ENCODE measurements around the gene CCDC138.

CCDC138 gene

GRCh38 chr2:108813732-108814131, 27.2 kb downstream of the CCDC138 start:
- H3K4ac ChIP-seq (ENCODE audit: low read depth in 1 of 2, low read length in 2 of 2): no peak overlapping the region
- no peak overlapping the region for H2BK5ac ChIP-seq (ENCODE audit: low read depth, low read length, poor library complexity, severe bottlenecking)
- DNase-seq: no peak
- no peaks in the 10 kb centered on the region for H3K27me3 ChIP-seq (ENCODE audit: control insufficient read depth in 1 of 2, insufficient read depth in 1 of 2, low read length in 2 of 2)
- no peak overlapping the region for H2BK12ac ChIP-seq (ENCODE audit: low read length in 2 of 2)
- no peak overlapping the region for H4K8ac ChIP-seq (ENCODE audit: low read length)
- H3K4me3 ChIP-seq (ENCODE audit: insufficient read depth in 1 of 2, low read depth in 1 of 2, low read length in 2 of 2): no peak overlapping the region
- H3K18ac ChIP-seq (ENCODE audit: low read depth in 1 of 2, low read length in 2 of 2): no peak overlapping the region
- H3K14ac ChIP-seq (ENCODE audit: low read length in 2 of 2): no peak overlapping the region
- H4K91ac ChIP-seq (ENCODE audit: low read length): no peak overlapping the region
- no peak overlapping the region for H2AK5ac ChIP-seq (ENCODE audit: low read length, severe bottlenecking)
- no peak overlapping the region for H3K27ac ChIP-seq (ENCODE audit: low read length, poor library complexity, severe bottlenecking)
- H3K9me3 ChIP-seq (ENCODE audit: control insufficient read depth, low read length): peaks cover 15% of the 10 kb centered on the region
- no peaks in the 10 kb centered on the region for H3K4me1 ChIP-seq (ENCODE audit: control insufficient read depth, insufficient read depth, low read depth, low read length)
- 97% methylated on average over 1 of the region's 1 CpG for WGBS
- H3K9ac ChIP-seq (ENCODE audit: low read length): no peak overlapping the region
- H2BK120ac ChIP-seq (ENCODE audit: low read depth, low read length): no peak overlapping the region
- no peak overlapping the region for H3K4me2 ChIP-seq (ENCODE audit: low read length, poor library complexity, severe bottlenecking)
- H2AFZ ChIP-seq (ENCODE audit: low read depth, low read length): no peak overlapping the region
- H3K36me3 ChIP-seq (ENCODE audit: control insufficient read depth in 1 of 2, insufficient read depth in 2 of 2, low read depth in 1 of 2, low read length in 2 of 2): peaks cover 16 to 44% of the 10 kb centered on the region in 2 experiments
- peaks cover 14% of the 10 kb centered on the region for H3K79me1 ChIP-seq (replicated peaks; ENCODE audit: low read length, poor library complexity, severe bottlenecking)
- H2BK15ac ChIP-seq (ENCODE audit: low read depth, poor library complexity, severe bottlenecking): no peak overlapping the region
- no peak overlapping the region for H3K23ac ChIP-seq (ENCODE audit: low read length in 2 of 2)

GRCh38 chr2:108820482-108820881, 33.9 kb downstream of the CCDC138 start:
- Histone ChIP-seq H3K14ac (ENCODE audit: low read length in 2 of 2) (no peak overlapping the region), H2BK5ac (ENCODE audit: low read depth, low read length, poor library complexity, severe bottlenecking) (no peak overlapping the region), H3K4ac (ENCODE audit: low read depth in 1 of 2, low read length in 2 of 2) (no peak overlapping the region), H2BK12ac (ENCODE audit: low read length in 2 of 2) (no peak overlapping the region), H3K18ac (ENCODE audit: low read depth in 1 of 2, low read length in 2 of 2) (no peak overlapping the region), H3K4me1 (ENCODE audit: control insufficient read depth, insufficient read depth, low read depth, low read length) (no peaks in the 10 kb centered on the region), H3K9ac (ENCODE audit: low read length) (no peak overlapping the region), H3K79me1 (replicated peaks; ENCODE audit: low read length, poor library complexity, severe bottlenecking) (peaks cover 10% of the 10 kb centered on the region), H4K8ac (ENCODE audit: low read length) (no peak overlapping the region), H3K27ac (ENCODE audit: low read length, poor library complexity, severe bottlenecking) (no peak overlapping the region), H2AK5ac (ENCODE audit: low read length, severe bottlenecking) (no peak overlapping the region), H3K27me3 (ENCODE audit: control insufficient read depth in 1 of 2, insufficient read depth in 1 of 2, low read length in 2 of 2) (no peaks in the 10 kb centered on the region), H3K23ac (ENCODE audit: low read length in 2 of 2) (no peak overlapping the region), H3K36me3 (ENCODE audit: control insufficient read depth in 1 of 2, insufficient read depth in 2 of 2, low read depth in 1 of 2, low read length in 2 of 2) (peaks cover 20 to 44% of the 10 kb centered on the region in 2 experiments), H2BK15ac (ENCODE audit: low read depth, poor library complexity, severe bottlenecking) (no peak overlapping the region), H2BK120ac (ENCODE audit: low read depth, low read length) (no peak overlapping the region), H4K91ac (ENCODE audit: low read length) (no peak overlapping the region), H3K4me3 (ENCODE audit: insufficient read depth in 1 of 2, low read depth in 1 of 2, low read length in 2 of 2) (no peak overlapping the region), H2AFZ (ENCODE audit: low read depth, low read length) (no peak overlapping the region), H3K4me2 (ENCODE audit: low read length, poor library complexity, severe bottlenecking) (no peak overlapping the region), H3K9me3 (ENCODE audit: control insufficient read depth, low read length) (peaks cover 25% of the 10 kb centered on the region)
- WGBS: 100% methylated on average over 2 of the region's 2 CpGs
- no peak for DNase-seq

GRCh38 chr2:108823286-108823685, 36.7 kb downstream of the CCDC138 start:
- no peak overlapping the region for H2BK5ac ChIP-seq (ENCODE audit: low read depth, low read length, poor library complexity, severe bottlenecking)
- H3K9me3 ChIP-seq (ENCODE audit: control insufficient read depth, low read length): peaks cover 22% of the 10 kb centered on the region
- H3K9ac ChIP-seq (ENCODE audit: low read length): no peak overlapping the region
- no peak overlapping the region for H2AFZ ChIP-seq (ENCODE audit: low read depth, low read length)
- no peak overlapping the region for H3K23ac ChIP-seq (ENCODE audit: low read length in 2 of 2)
- H3K18ac ChIP-seq (ENCODE audit: low read depth in 1 of 2, low read length in 2 of 2): no peak overlapping the region
- H2BK15ac ChIP-seq (ENCODE audit: low read depth, poor library complexity, severe bottlenecking): no peak overlapping the region
- H4K91ac ChIP-seq (ENCODE audit: low read length): no peak overlapping the region
- H2BK120ac ChIP-seq (ENCODE audit: low read depth, low read length): no peak overlapping the region
- H3K27me3 ChIP-seq (ENCODE audit: control insufficient read depth in 1 of 2, insufficient read depth in 1 of 2, low read length in 2 of 2): no peaks in the 10 kb centered on the region
- H2BK12ac ChIP-seq (ENCODE audit: low read length in 2 of 2): no peak overlapping the region
- H3K4me3 ChIP-seq (ENCODE audit: insufficient read depth in 1 of 2, low read depth in 1 of 2, low read length in 2 of 2): no peak overlapping the region
- no peak overlapping the region for H3K14ac ChIP-seq (ENCODE audit: low read length in 2 of 2)
- peaks cover 4% of the 10 kb centered on the region for H3K79me1 ChIP-seq (replicated peaks; ENCODE audit: low read length, poor library complexity, severe bottlenecking)
- H4K8ac ChIP-seq (ENCODE audit: low read length): no peak overlapping the region
- no peaks in the 10 kb centered on the region for H3K4me1 ChIP-seq (ENCODE audit: control insufficient read depth, insufficient read depth, low read depth, low read length)
- 88% methylated on average over 1 of the region's 1 CpG for WGBS
- no peak overlapping the region for H3K4ac ChIP-seq (ENCODE audit: low read depth in 1 of 2, low read length in 2 of 2)
- H3K4me2 ChIP-seq (ENCODE audit: low read length, poor library complexity, severe bottlenecking): no peak overlapping the region
- DNase-seq: no peak
- peaks cover 7 to 20% of the 10 kb centered on the region in 2 experiments for H3K36me3 ChIP-seq (ENCODE audit: control insufficient read depth in 1 of 2, insufficient read depth in 2 of 2, low read depth in 1 of 2, low read length in 2 of 2)
- H2AK5ac ChIP-seq (ENCODE audit: low read length, severe bottlenecking): no peak overlapping the region
- H3K27ac ChIP-seq (ENCODE audit: low read length, poor library complexity, severe bottlenecking): no peak overlapping the region

- Histone ChIP-seq H3K9me3 (ENCODE audit: control insufficient read depth, low read length) (peaks cover 13% of the 10 kb centered on the region), H2AFZ (ENCODE audit: low read depth, low read length) (no peak overlapping the region), H3K4ac (ENCODE audit: low read depth in 1 of 2, low read length in 2 of 2) (no peak overlapping the region), H3K14ac (ENCODE audit: low read length in 2 of 2) (no peak overlapping the region), H2AK5ac (ENCODE audit: low read length, severe bottlenecking) (no peak overlapping the region), H3K4me3 (ENCODE audit: insufficient read depth in 1 of 2, low read depth in 1 of 2, low read length in 2 of 2) (no peak overlapping the region), H2BK12ac (ENCODE audit: low read length in 2 of 2) (no peak overlapping the region), H2BK15ac (ENCODE audit: low read depth, poor library complexity, severe bottlenecking) (no peak overlapping the region), H3K27ac (ENCODE audit: low read length, poor library complexity, severe bottlenecking) (no peak overlapping the region), H3K27me3 (ENCODE audit: control insufficient read depth in 1 of 2, insufficient read depth in 1 of 2, low read length in 2 of 2) (no peaks in the 10 kb centered on the region), H3K23ac (ENCODE audit: low read length in 2 of 2) (no peak overlapping the region), H3K18ac (ENCODE audit: low read depth in 1 of 2, low read length in 2 of 2) (no peak overlapping the region), H3K4me1 (ENCODE audit: control insufficient read depth, insufficient read depth, low read depth, low read length) (no peaks in the 10 kb centered on the region), H3K9ac (ENCODE audit: low read length) (no peak overlapping the region), H2BK5ac (ENCODE audit: low read depth, low read length, poor library complexity, severe bottlenecking) (no peak overlapping the region), H4K91ac (ENCODE audit: low read length) (no peak overlapping the region), H3K4me2 (ENCODE audit: low read length, poor library complexity, severe bottlenecking) (no peak overlapping the region), H3K79me1 (replicated peaks; ENCODE audit: low read length, poor library complexity, severe bottlenecking) (no peaks in the 10 kb centered on the region), H4K8ac (ENCODE audit: low read length) (no peak overlapping the region), H3K36me3 (ENCODE audit: control insufficient read depth in 1 of 2, insufficient read depth in 2 of 2, low read depth in 1 of 2, low read length in 2 of 2) (peaks cover 3 to 9% of the 10 kb centered on the region in 2 experiments), H2BK120ac (ENCODE audit: low read depth, low read length) (no peak overlapping the region)
- DNase-seq: no peak
- WGBS: 91% methylated on average over 5 of the region's 5 CpGs
These were observed 37.9 kb downstream of the CCDC138 start for GRCh38 chr2:108824316-108825070.
